ENCODE results near the gene PRKN. TPM values are rescaled to one million over a fixed set of nuclear protein-coding genes. Genes with fewer than 3 reads are reported as not detected.

Gene PRKN
- total and polyA plus RNA-seq, 2 experiments from 2014 or later = 0.10 to 0.84 TPM

- TF ChIP-seq ZNF462 (CRISPR knock-in tag; IDR thresholded peaks at IDR 0.05) (no peak), CTCF (conservative IDR thresholded peaks at IDR 0.05; ENCODE audit: low read depth in 2 of 2) (no peak), CREB1 (CRISPR knock-in tag; IDR thresholded peaks at IDR 0.05; ENCODE audit: low read depth) (no peak), JUNB (IDR thresholded peaks at IDR 0.05; ENCODE audit: unreplicated experiment) (no peak), REST (IDR thresholded peaks at IDR 0.05; ENCODE audit: unreplicated experiment) (no peak), EZH2phosphoT487 (IDR thresholded peaks at IDR 0.05; ENCODE audit: unreplicated experiment) (no peak)
Observed at GRCh38 chr6:161835500-161836215, 891.9 kb downstream of the PRKN start (continued).

All from GM23338 (cell line).